ENCODE data around the gene ARHGAP26. TPM values are rescaled to one million over a fixed set of nuclear protein-coding genes. Genes with fewer than 3 reads are reported as not detected.

ARHGAP26 gene
- total and polyA plus RNA-seq, 2 of the 4 experiments (the other 2 are of a cell fraction), result 0.54 to 0.56 TPM

DNA sequence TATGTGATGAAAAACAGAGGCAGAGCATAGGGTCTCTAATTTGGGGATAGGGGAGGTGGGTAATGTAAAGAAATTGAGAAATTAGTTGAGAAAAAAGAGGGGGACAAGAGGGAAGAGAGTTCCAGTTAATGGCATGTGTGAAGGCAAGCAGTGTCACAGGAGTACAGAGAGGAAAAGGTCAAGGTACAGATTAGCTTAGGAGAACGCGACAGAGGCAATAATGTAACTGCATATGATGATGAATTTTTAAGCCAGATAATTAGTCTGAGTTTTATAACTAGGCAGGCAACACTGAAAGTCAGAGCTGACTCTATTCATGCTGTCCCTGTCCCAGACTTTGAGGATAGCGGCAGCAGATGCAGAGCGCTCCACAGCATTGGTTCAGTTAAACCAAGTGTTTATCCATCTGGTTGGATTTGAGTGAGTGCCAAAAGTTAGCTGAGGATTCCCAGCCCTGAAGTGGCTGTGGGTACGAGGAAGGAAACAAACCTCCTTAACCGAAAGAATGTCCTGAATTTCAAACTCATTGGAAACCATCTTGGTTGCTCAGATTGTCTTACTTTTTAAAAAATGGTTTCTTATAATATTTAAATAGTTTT is 315.2 kb downstream of the ARHGAP26 start:
- H3K9ac ChIP-seq (ENCODE audit: low read depth, low read length), result no peak overlapping the region
- H3K4me3 ChIP-seq (ENCODE audit: insufficient read depth, low read depth, low read length), result no peak overlapping the region
- no peaks in the 10 kb centered on the region for H4K20me1 ChIP-seq (ENCODE audit: insufficient read depth, low read length)
- TF ChIP-seq RCOR1 (IDR thresholded peaks at IDR 0.05; ENCODE audit: insufficient replicate concordance, low read length), result no peak
- no peak for TF ChIP-seq POLR2A (IDR thresholded peaks at IDR 0.05; ENCODE audit: low read depth, low read length)
- TF ChIP-seq, protein P1, sequence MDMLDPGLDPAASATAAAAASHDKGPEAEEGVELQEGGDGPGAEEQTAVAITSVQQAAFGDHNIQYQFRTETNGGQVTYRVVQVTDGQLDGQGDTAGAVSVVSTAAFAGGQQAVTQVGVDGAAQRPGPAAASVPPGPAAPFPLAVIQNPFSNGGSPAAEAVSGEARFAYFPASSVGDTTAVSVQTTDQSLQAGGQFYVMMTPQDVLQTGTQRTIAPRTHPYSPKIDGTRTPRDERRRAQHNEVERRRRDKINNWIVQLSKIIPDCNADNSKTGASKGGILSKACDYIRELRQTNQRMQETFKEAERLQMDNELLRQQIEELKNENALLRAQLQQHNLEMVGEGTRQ (IDR thresholded peaks at IDR 0.05; ENCODE audit: low read depth, low read length), result no peak
- no peak for TF ChIP-seq NFE2L2 (IDR thresholded peaks at IDR 0.05; ENCODE audit: low read depth, low read length)
- TF ChIP-seq RFX5 (IDR thresholded peaks at IDR 0.05; ENCODE audit: low read depth, low read length), result no peak
- TF ChIP-seq MAZ (IDR thresholded peaks at IDR 0.05; ENCODE audit: borderline replicate concordance, low read depth, low read length), result no peak
- no peak for TF ChIP-seq CEBPB (IDR thresholded peaks at IDR 0.05; ENCODE audit: low read depth, low read length)
- TF ChIP-seq SMC3 (IDR thresholded peaks at IDR 0.05; ENCODE audit: low read depth, low read length), result no peak
- TF ChIP-seq RAD21 (IDR thresholded peaks at IDR 0.05; ENCODE audit: low read length), result no peak
- TF ChIP-seq BHLHE40 (IDR thresholded peaks at IDR 0.05; ENCODE audit: low read depth, low read length), result no peak
- no peak for TF ChIP-seq MAFK (IDR thresholded peaks at IDR 0.05; ENCODE audit: low read depth, low read length)
- TF ChIP-seq CHD1 (IDR thresholded peaks at IDR 0.05; ENCODE audit: low read depth, low read length), result no peak
- H4K91ac ChIP-seq (ENCODE audit: insufficient read depth, low read depth, low read length), result no peak overlapping the region
- intact Hi-C loops (cut with micrococcal nuclease), result no loop called here
- no peak overlapping the region for H4K5ac ChIP-seq (ENCODE audit: low read depth, low read length)
- H3K9me1 ChIP-seq (ENCODE audit: insufficient read depth, low read length), result peaks cover 6% of the 10 kb centered on the region
- H3K79me1 ChIP-seq (ENCODE audit: low read depth in 1 of 2, low read length in 2 of 2), result no peaks in the 10 kb centered on the region
- no peak overlapping the region for H3K23ac ChIP-seq (ENCODE audit: low read depth, low read length)
- H3K4me2 ChIP-seq (ENCODE audit: low read depth, low read length), result no peak overlapping the region
- no peak overlapping the region for H3K18ac ChIP-seq (ENCODE audit: low read depth, low read length)
- H3K56ac ChIP-seq (ENCODE audit: extremely low read depth, insufficient read depth, low read length), result no peak overlapping the region
- H2BK15ac ChIP-seq (ENCODE audit: low read depth, low read length), result peak overlapping the region; percentile 20; the same call in 1 of the 3 replicates
- H2BK5ac ChIP-seq (ENCODE audit: low read depth, low read length, poor library complexity, severe bottlenecking), result no peak overlapping the region
- H2AK9ac ChIP-seq (replicated peaks; ENCODE audit: low read depth, low read length, poor library complexity), result no peak overlapping the region
- H3K14ac ChIP-seq (replicated peaks; ENCODE audit: low read depth, low read length), result peak overlapping the region; percentile 33; the same call in 1 of the 2 replicates
- H3K9me3 ChIP-seq (ENCODE audit: control insufficient read depth, insufficient read depth, low read length), result no peaks in the 10 kb centered on the region
- CTCF ChIA-PET, result no interaction called here
- H3K4ac ChIP-seq (ENCODE audit: low read depth, low read length), result no peak overlapping the region
- no peak overlapping the region for H2BK120ac ChIP-seq (ENCODE audit: low read depth, low read length)
- no TSS peak for BruUV-seq (replicated peaks)
- no peak overlapping the region for H2BK20ac ChIP-seq (ENCODE audit: low read depth, low read length)
- no peak overlapping the region for H3K27ac ChIP-seq (ENCODE audit: insufficient read depth, low read length)
- no peak for DNase-seq
- H4K8ac ChIP-seq (ENCODE audit: low read depth in 2 of 2, low read length in 2 of 2), result no peak overlapping the region
- POLR2A ChIA-PET (ENCODE audit: unreplicated experiment), result no interaction called here
- ATAC-seq (ENCODE audit: low read depth), result no peak
- H3K4me1 ChIP-seq (ENCODE audit: control insufficient read depth, insufficient read depth, low read length), result peaks cover 12% of the 10 kb centered on the region
- no peaks in the 10 kb centered on the region for H3K27me3 ChIP-seq (ENCODE audit: control insufficient read depth, insufficient read depth, low read length)
- H2AFZ ChIP-seq (replicated peaks; ENCODE audit: low read length, poor library complexity), result no peak overlapping the region
- dilution Hi-C loops (cut with HindIII; ENCODE audit: low sequenced_read_pairs, unreplicated experiment), result no loop called here
- H3K36me3 ChIP-seq (ENCODE audit: control insufficient read depth, insufficient read depth, low read length), result no peaks in the 10 kb centered on the region
- H2AK5ac ChIP-seq (ENCODE audit: low read depth, low read length), result no peak overlapping the region
- in situ Hi-C loops (cut with MboI; ENCODE audit: low sequenced_read_pairs), result no loop called here
- WGBS, 2 experiments (ENCODE audit: extremely low coverage in 2 of 2, insufficient read length in 1 of 2), result 83% methylated on average over 3 of the region's 6 CpGs; no CpG with 5 or more reads in 1 of the 2 experiments
